Prostate gland (tissue), 2 donors: ENCODE results near the gene NUBP1. TPM values are rescaled to one million over a fixed set of nuclear protein-coding genes. Genes with fewer than 3 reads are reported as not detected.
"Not testable (repeated sequence)": the region's sequence is repeated elsewhere in the genome, so short reads cannot be mapped to it uniquely, and the experiment has no call there.

Experiments used
- DNase-seq: peaks from one replicate; pipeline ENCODE4 v3.0.0-alpha.2; 2019; ENCODE audit warnings: low spot score
- H3K27ac ChIP-seq, 2 donors: fragments of 200-600 bp; sonication (generic); 2 replicates each; pipeline ENCODE4 v1.5.1; 2017 to 2019
- H3K27me3 ChIP-seq: fragments of 200-600 bp; sonication (generic); replicated peaks from 2 replicates; pipeline ENCODE4 v1.5.1; 2019; ENCODE audit not compliant: insufficient read depth
- H3K36me3 ChIP-seq, 2 donors: fragments of 200-600 bp; sonication (generic); 1 replicate in 1 of 2; 2 replicates in 1 of 2; pipeline versions ENCODE4 v1.5.1 to v1.8.1; 2017 to 2019
- H3K4me1 ChIP-seq: fragments of 200-600 bp; sonication (generic); replicated peaks from 2 replicates; pipeline ENCODE4 v1.5.1; 2019
- H3K4me3 ChIP-seq, 2 donors: fragments of 200-600 bp; sonication (generic); 2 replicates each; pipeline ENCODE4 v1.5.1; 2017 to 2019
- H3K9me3 ChIP-seq: fragments of 200-600 bp; sonication (generic); 2 replicates; pipeline ENCODE4 v1.5.1; 2017
- CTCF ChIP-seq, 4 experiments: fragments of 200-600 bp in 2 of 4; fragments of 450-650 bp in 2 of 4; sonication (generic) in 2 of 4; IDR thresholded peaks; 1 replicate in 3 of 4; 2 replicates in 1 of 4; pipeline ENCODE4 v1.5.1; 2016 to 2019; ENCODE audit warnings: antibody characterized with exemption in 4 of 4, mild to moderate bottlenecking in 2 of 4, moderate library complexity in 2 of 4
- POLR2A ChIP-seq: fragments of 450-650 bp; IDR thresholded peaks from one replicate; pipeline ENCODE4 v1.6.1; 2016; ENCODE audit warnings: antibody characterized with exemption, mild to moderate bottlenecking
- POLR2AphosphoS5 ChIP-seq: sonication (generic); formaldehyde crosslinking; IDR thresholded peaks from one replicate; pipeline ENCODE4 v1.6.1; 2017; ENCODE audit warnings: antibody characterized with exemption
- WGBS: methylation state at CpG from one replicate; pipeline ENCODE4 v1.1.5; 2018; 5-methylcytosine and 5-hydroxymethylcytosine counted together
- intact Hi-C: fragments of 100-400 bp; cut with DNase I; formaldehyde crosslinking; loops from one replicate; pipeline ENCODE4 v1.14.2; 2022
- total RNA-seq, 2 donors: library from RNA; depleted of rRNA; stranded (reverse); fragments of >200 nt; gene quantifications; one replicate each; pipeline ENCODE4 v1.1.0, GENCODE V29; 2016

The NUBP1 gene
- total RNA-seq, 2 donors from 2014 or later, result 31.6 to 36.0 TPM

- no peaks in the 10 kb centered on the region for H3K27me3 ChIP-seq
- H3K4me1 ChIP-seq, result no peaks in the 10 kb centered on the region
- 75% methylated on average over 7 of the region's 7 CpGs for WGBS
- DNase-seq, result no peak
- no peak overlapping the region for H3K4me3 ChIP-seq
- intact Hi-C loops, result no loop called here
- TF ChIP-seq POLR2A (no peak), CTCF (IDR thresholded peaks at IDR 0.05) (no peak), POLR2AphosphoS5 (no peak)
- H3K9me3 ChIP-seq, result no peaks in the 10 kb centered on the region
- no peak overlapping the region for H3K27ac ChIP-seq
- no peaks in the 10 kb centered on the region for H3K36me3 ChIP-seq
Observed at GRCh38 chr16:10769381-10769780, 25.7 kb downstream of the NUBP1 start.

- Histone ChIP-seq H3K27ac (no peak overlapping the region), H3K27me3 (no peaks in the 10 kb centered on the region), H3K4me1 (no peaks in the 10 kb centered on the region), H3K36me3 (no peaks in the 10 kb centered on the region), H3K4me3 (no peak overlapping the region), H3K9me3 (no peaks in the 10 kb centered on the region)
- no peak for TF ChIP-seq POLR2AphosphoS5
- TF ChIP-seq POLR2A, result no peak
- no peak for TF ChIP-seq CTCF (IDR thresholded peaks at IDR 0.05)
- WGBS, result 85% methylated on average over 1 of the region's 1 CpG
- DNase-seq, result no peak
- intact Hi-C loops, result no loop called here
Observed at GRCh38 chr16:10770907-10771306, 27.3 kb downstream of the NUBP1 start.

- H3K27ac ChIP-seq, result no peak overlapping the region
- H3K4me1 ChIP-seq, result no peaks in the 10 kb centered on the region
- no peaks in the 10 kb centered on the region for H3K9me3 ChIP-seq
- H3K36me3 ChIP-seq, result no peaks in the 10 kb centered on the region
- no peak for TF ChIP-seq CTCF (IDR thresholded peaks at IDR 0.05)
- TF ChIP-seq POLR2AphosphoS5, result no peak
- TF ChIP-seq POLR2A, result no peak
- H3K27me3 ChIP-seq, result no peaks in the 10 kb centered on the region
- no peak for DNase-seq
- intact Hi-C loops, result no loop called here
- H3K4me3 ChIP-seq, result no peak overlapping the region
- 82% methylated on average over 4 of the region's 4 CpGs for WGBS
Observed at GRCh38 chr16:10776280-10776679, 32.6 kb downstream of the NUBP1 start.

GRCh38 chr16:10776923-10777322 is 33.3 kb downstream of the NUBP1 start:
- H3K27ac ChIP-seq, H3K27me3 ChIP-seq, H3K36me3 ChIP-seq, DNase-seq, H3K9me3 ChIP-seq, intact Hi-C loops, H3K4me1 ChIP-seq, H3K4me3 ChIP-seq: not testable (repeated sequence)
- 49% methylated on average over 6 of the region's 6 CpGs for WGBS

GRCh38 chr16:10777356-10777755 is 33.7 kb downstream of the NUBP1 start:
- TF ChIP-seq POLR2AphosphoS5, result no peak
- no peak for TF ChIP-seq POLR2A
- no peak for TF ChIP-seq CTCF (IDR thresholded peaks at IDR 0.05)
- H3K27ac ChIP-seq, result no peak overlapping the region
- H3K27me3 ChIP-seq, result no peaks in the 10 kb centered on the region
- H3K4me1 ChIP-seq, result no peaks in the 10 kb centered on the region
- H3K4me3 ChIP-seq, result no peak overlapping the region
- H3K9me3 ChIP-seq, result no peaks in the 10 kb centered on the region
- H3K36me3 ChIP-seq, result no peaks in the 10 kb centered on the region
- 87% methylated on average over 12 of the region's 12 CpGs for WGBS
- no peak for DNase-seq
- intact Hi-C loops, result no loop called here

GRCh38 chr16:10779908-10780307 is 36.3 kb downstream of the NUBP1 start:
- intact Hi-C loops, H3K9me3 ChIP-seq, DNase-seq, H3K4me3 ChIP-seq, H3K36me3 ChIP-seq, H3K27me3 ChIP-seq, H3K4me1 ChIP-seq, H3K27ac ChIP-seq: not testable (repeated sequence)
- WGBS, result 91% methylated on average over 6 of the region's 6 CpGs
